HG02870 (cell line): ENCODE data around the gene SMO.
"Not testable (repeated sequence)": the region's sequence is repeated elsewhere in the genome, so short reads cannot be mapped to it uniquely, and the experiment has no call there.

Experiments used
- ATAC-seq: cut with Tn5 transposase; IDR thresholded peaks from one replicate; pipeline ENCODE4 v1.9.1; 2021; ENCODE audit warnings: mild to moderate bottlenecking, moderate library complexity; ENCODE audit not compliant: unreplicated experiment

The SMO gene

GRCh38 chr7:129169686-129170440 is 18.6 kb upstream of the SMO start:
- ATAC-seq, result peak; percentile 65

- no peak for ATAC-seq
Measured at GRCh38 chr7:129170441-129171021, 17.9 kb upstream of the SMO start.

- not testable (repeated sequence) for ATAC-seq
Measured at GRCh38 chr7:129173861-129174260, 14.6 kb upstream of the SMO start.

GRCh38 chr7:129176916-129177710 is 11.3 kb upstream of the SMO start:
- ATAC-seq, result no peak

GRCh38 chr7:129184981-129185670 is 3.3 kb upstream of the SMO start:
- ATAC-seq, result no peak

GRCh38 chr7:129186749-129187260 is 1.6 kb upstream of the SMO start:
- no peak for ATAC-seq

GRCh38 chr7:129187681-129188371 is 607 bp upstream of the SMO start:
- no peak for ATAC-seq

- no peak for ATAC-seq
Measured at GRCh38 chr7:129188892-129189660, 643 bp downstream of the SMO start.

GRCh38 chr7:129189661-129190310 is 1.4 kb downstream of the SMO start:
- ATAC-seq, result no peak

GRCh38 chr7:129191272-129191671 is 2.8 kb downstream of the SMO start:
- no peak for ATAC-seq

- ATAC-seq, result no peak
Measured at GRCh38 chr7:129193892-129194291, 5.5 kb downstream of the SMO start.

- no peak for ATAC-seq
Measured at GRCh38 chr7:129197771-129198170, 9.3 kb downstream of the SMO start.

- ATAC-seq, result no peak
Measured at GRCh38 chr7:129199406-129199805, 11.0 kb downstream of the SMO start.

- no peak for ATAC-seq
Measured at GRCh38 chr7:129202058-129202777, 13.8 kb downstream of the SMO start.

GRCh38 chr7:129203050-129203741 is 14.8 kb downstream of the SMO start:
- ATAC-seq, result no peak

GRCh38 chr7:129205126-129205818 is 16.8 kb downstream of the SMO start:
- no peak for ATAC-seq
